Iris pigment epithelial cell (primary cell): ENCODE data around the gene HES4.

Source experiments
- DNase-seq: peaks from one replicate; pipeline ENCODE4 v3.0.0-alpha.2; 2011; ENCODE audit warnings: low read depth

The HES4 gene

GRCh38 chr1:965526-966134 lies 34.3 kb downstream of the HES4 start:
- DNase-seq: no peak

GRCh38 chr1:964691-965525 lies 35.0 kb downstream of the HES4 start:
- no peak for DNase-seq

- DNase-seq: no peak
These were observed 36.0 kb downstream of the HES4 start for GRCh38 chr1:963746-964525.

GRCh38 chr1:963301-963651 lies 36.6 kb downstream of the HES4 start:
- no peak for DNase-seq

GRCh38 chr1:962381-963300 lies 37.3 kb downstream of the HES4 start:
- no peak for DNase-seq

DNA sequence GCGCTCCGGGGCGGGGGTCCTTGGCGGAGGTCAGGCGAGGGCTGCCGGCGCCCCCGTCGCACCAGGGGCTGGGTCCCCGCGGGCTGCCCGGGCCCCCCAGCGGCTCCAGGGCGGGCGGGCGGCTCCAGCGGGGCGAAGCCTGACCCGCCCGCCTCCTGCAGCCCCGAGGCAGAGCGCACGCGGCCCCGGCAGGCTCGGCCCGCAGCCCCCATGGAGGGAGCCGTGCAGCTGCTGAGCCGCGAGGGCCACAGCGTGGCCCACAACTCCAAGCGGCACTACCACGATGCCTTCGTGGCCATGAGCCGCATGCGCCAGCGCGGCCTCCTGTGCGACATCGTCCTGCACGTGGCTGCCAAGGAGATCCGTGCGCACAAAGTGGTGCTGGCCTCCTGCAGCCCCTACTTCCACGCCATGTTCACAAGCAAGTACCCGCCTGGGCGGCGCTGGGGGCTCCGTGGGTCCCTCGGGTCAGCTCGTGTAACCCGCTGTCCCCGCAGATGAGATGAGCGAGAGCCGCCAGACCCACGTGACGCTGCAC lies 38.7 kb downstream of the HES4 start:
- DNase-seq: peak; percentile 31

GRCh38 chr1:960363-961131 lies 39.4 kb downstream of the HES4 start, which contains the start of gene KLHL17:
KLHL17 (plus strand) TSS chr1:960584; CDS start chr1:960694, 110 bp downstream.
- peak; percentile 84 for DNase-seq

DNA sequence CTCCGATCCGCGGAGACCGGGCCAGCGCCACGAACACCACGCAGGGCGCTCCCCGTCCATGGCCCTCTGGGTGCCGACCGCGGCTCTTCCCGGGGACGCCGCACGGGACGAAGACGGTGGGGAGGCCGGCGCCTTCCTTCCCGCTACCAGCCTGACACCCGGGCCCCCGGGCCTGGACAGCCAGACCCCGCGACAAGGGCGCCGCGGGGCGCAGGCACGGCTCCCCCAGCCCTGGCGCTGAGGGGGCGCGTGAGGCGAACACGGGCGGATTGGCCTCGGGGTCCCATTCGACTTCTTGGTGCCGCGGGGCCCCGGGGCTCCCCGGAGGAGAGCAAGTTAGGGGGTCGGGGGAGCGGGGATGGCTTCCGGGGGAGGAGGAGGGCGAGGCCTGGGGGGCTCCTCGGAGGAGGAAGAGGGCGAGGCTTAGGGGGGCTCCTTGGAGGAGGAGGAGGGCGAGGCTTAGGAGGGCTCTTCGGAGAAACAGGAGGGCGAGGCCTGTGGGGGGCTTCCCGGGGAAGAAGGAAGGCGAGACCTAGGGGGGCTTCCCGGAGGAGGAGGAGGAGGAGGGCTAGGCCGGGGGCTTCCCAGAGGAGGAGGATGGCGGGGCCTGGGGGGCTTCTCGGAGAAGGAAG lies 40.0 kb downstream of the HES4 start:
- DNase-seq: no peak

DNA sequence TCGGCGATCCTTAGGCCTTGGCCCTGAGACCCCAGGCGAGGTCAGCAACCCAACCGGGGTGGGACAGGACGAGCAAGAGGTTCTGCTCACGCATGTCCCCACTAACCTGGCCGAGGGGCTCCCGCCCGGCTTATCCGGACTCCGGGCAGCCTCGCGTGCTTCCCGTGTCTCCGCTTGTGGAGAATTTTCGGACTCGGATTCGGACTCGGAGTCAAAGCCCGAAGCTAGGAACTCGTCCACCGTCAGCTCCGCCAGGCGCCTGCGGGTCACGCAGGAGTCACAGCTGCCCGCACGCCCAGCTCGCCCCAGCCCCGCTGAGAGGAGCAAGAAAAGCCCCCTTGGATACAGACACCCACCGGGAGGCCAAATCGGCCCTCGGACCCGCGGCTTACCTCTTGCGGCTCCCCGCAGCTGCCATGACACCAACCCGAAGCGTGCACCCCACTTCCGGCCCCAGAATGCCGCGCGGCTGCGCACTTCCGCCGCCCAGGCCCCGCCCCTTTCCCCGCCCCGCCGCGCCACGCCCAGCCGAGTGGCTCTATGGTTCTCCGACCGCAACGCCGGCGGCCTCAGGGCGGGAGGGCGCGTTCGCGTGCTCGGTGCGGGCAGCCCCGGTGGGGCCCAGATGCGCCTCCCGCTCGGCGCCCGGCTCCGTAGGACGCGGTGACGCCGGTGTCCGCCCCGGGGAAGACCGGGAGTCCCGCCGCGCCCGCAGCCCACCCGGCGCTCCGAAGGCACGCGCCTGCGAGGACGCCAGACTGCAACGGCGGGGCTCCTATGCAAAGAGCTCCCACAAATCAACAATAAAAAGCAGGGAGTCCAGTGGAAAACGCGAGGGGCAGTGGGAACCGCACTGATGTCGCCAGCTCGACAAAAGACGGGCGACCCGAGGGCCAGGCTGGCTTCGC lies 40.8 kb downstream of the HES4 start, which contains the start of gene NOC2L:
TSS of gene NOC2L (minus strand) at position 434 of the 908 bp plus-strand sequence. CDS start at position 418, 16 bp downstream.
- peak; percentile 94 for DNase-seq

GRCh38 chr1:956636-957035 lies 43.3 kb downstream of the HES4 start:
- DNase-seq: no peak

DNA sequence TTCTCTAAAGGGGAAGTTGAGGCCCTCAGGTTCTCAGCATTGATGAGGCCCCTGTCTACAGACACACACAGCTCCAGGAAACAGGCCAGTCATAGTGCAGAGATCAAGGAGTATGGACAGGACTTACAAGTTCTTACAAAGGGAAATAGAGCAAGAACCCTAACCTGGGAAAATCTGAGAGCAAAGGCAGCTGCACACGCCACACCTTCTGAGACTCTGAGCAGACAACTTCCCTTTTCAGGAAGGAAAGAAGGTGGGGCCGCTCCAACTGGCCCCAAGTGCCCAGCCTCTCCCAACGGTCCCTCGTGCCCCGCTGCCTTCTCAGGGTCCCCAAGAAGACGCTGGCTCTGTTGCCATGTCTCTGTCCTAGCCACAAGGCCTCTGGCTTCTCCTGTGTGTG lies 44.4 kb downstream of the HES4 start:
- no peak for DNase-seq

GRCh38 chr1:954927-955326 lies 45.0 kb downstream of the HES4 start:
- DNase-seq: no peak

- no peak for DNase-seq
These were observed 46.2 kb downstream of the HES4 start for GRCh38 chr1:953524-954320.

DNA sequence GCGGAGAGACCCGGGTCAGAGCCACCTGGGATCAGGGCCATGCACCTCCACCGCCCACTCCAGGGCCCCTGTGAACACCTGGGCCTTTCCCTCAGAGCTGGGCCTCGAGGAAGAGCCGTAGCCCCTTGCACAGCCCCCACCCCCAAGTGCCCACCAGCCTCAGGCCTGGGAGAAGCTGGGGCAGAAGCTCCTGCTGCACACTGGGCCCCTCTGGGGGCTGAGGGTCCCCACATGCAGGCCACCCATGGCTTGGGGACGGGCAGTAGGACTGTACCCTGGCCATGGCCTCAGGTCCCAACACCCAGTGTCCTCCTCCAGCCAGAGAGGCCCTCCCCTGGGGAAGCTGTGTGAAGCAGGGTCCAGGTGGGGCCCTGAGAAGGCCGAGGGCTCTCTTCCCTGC lies 47.3 kb downstream of the HES4 start:
- DNase-seq: no peak

DNA sequence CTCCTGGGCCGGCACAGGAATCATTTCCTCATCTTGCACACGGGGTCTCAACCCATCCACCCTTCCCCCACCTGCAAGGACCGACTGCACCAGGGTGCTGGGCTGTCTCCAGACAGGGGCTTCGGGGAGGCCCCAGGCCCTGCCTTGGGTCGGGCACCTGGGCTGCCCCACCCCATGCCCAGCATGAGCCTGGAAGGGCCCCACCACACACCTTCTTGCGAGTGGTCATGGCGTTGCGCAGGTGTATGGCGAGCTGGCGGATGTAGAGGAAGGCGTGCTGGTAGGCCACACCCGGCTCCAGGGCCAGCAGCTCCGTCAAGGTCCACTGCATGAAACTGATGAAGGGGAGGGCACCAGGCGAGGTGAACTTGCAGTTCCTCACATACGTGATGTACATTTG lies 47.7 kb downstream of the HES4 start:
- no peak for DNase-seq

GRCh38 chr1:951364-951763 lies 48.5 kb downstream of the HES4 start:
- no peak for DNase-seq

DNA sequence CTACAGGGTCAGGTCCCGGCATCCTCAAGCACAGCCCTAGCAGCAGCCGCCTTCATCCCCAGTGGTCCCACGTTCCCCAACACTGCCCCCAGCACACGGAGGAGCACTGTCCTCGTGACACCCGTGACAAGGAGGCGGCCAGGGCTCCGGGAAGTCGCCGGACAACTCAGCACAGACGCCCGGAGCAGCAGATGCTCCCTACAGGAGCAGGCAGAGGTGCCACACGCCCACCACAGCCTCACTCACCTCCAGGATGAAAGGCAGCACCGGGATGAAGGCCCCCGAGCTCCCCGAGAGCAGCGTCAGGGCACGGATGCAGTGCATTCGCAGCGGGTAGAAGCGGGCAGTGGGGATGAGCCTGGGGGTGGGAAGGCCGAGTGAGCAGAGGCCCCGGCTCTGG lies 49.0 kb downstream of the HES4 start:
- no peak for DNase-seq

DNA sequence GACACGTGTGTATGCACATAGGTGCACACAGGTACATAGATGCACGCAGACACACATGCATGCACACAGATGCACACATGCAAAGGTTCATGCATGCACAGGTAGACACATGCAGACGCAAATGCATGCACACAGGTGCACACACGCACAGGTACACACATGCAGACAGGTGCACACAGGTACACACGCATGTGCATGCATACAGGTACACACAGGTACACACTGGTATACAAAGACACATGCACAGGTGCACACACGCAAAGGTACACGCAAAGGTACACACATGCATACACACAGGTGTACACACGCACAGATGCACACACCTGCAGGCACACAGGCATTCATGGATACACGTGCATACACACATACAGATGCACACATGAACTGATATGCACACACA lies 49.6 kb downstream of the HES4 start:
- DNase-seq: no peak
